ENCODE results near the gene SERPINA4.

Gene SERPINA4

DNA sequence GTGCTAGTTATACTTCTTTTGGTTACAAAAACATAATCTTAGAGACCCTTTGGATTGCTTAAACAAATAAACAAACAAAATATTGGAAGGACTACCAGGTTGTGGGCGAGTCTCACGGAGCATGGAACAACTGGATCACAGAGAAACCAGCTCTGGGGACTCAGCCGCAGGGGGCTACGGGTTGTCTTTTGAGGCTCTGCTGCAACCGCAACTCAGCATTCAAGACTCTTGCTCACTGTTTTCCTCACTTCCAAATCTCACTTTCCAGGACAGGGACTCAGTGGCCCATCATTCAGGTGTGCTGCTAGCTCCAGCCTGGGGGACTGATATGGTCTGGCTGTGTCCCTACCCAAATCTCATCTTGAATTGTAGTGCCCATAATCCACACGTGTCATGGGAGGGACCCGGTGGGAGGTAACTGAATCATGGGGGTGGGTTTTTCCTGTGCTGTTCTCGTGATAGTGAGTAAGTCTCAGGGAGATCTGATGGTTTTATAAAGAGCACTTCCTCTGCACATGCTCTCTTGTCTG is 14.0 kb upstream of the SERPINA4 start:
- Mint-ChIP-seq H3K27ac (ENCODE audit: low read depth) (no peak overlapping the region), H3K4me3 (no peak overlapping the region), H3K27me3 (peaks cover 63% of the 10 kb centered on the region), H3K4me1 (no peaks in the 10 kb centered on the region), H3K9me3 (peaks cover 5% of the 10 kb centered on the region), H3K36me3 (ENCODE audit: insufficient read depth) (peaks cover 1% of the 10 kb centered on the region)
- DNase-seq (ENCODE audit: low spot score in 2 of 2) = no peak
- ATAC-seq (replicated peaks; ENCODE audit: extremely low read depth, poor library complexity, severe bottlenecking) = no peak

DNA sequence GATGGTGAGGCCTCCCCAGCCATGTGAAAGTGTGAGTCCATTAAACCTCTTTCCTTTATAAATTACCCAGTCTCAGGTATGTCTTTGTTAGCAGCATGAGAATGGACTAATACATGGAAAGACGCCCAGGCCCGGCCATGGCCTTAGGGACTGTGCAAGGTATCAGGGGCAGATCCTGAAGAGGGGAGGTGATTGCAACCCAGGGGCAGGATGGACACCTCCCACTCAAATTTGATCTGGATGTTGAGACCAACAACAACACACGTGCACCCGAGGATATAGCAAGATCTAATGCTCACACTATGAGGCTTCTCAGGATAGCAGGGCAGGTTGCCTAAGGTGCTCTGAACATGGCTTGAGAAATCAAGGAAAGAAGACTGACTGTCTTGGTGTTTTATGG is 13.5 kb upstream of the SERPINA4 start:
- DNase-seq (ENCODE audit: low spot score in 2 of 2) = no peak
- Mint-ChIP-seq H3K4me3 (no peak overlapping the region), H3K27me3 (peaks cover 68% of the 10 kb centered on the region), H3K9me3 (peaks cover 5% of the 10 kb centered on the region), H3K4me1 (no peaks in the 10 kb centered on the region), H3K36me3 (ENCODE audit: insufficient read depth) (peaks cover 1% of the 10 kb centered on the region), H3K27ac (ENCODE audit: low read depth) (no peak overlapping the region)
- ATAC-seq (replicated peaks; ENCODE audit: extremely low read depth, poor library complexity, severe bottlenecking) = no peak

DNA sequence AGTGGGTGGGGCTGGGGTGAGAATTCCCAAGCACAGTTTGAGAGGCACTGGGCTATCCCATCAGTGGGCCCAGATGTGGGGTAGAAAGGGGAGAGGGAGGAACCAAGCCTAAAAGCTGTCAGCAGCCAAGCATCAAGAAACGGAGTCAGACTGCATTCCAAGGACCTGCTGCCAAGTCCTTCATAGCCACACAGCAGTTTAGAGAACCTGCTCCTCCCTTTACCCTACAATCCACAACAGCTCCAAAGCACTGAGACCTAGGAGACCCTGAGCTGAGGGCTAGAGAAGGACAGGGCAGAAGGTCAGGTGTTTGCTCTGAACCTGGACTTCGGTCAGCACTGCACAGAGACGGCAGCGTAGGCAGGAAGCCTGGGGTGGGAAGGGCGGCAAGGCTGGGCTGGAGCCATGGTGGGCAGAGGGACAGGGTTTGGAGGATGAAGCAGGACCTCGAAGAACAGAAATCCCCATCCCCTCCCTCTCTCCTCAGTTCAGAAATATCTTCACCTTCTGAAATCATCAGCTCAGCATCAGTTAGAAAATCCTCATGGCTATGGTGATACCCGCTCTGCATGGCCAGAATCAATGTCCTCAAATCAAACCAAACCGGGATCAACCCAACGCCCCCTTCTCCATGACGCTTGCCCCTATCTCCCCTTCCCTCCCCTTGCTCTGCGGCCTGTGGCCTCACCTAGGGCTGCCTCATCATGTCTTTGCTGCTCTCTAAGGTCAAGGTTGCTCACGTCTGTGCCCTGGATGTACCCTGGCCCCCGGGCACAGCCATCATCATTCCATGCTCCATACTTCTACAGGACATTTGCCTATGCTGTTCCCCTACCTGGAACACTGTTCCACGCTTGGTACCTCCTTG is 12.9 kb upstream of the SERPINA4 start:
- H3K27me3 Mint-ChIP-seq = peaks cover 74% of the 10 kb centered on the region
- H3K9me3 Mint-ChIP-seq = peaks cover 5% of the 10 kb centered on the region
- H3K36me3 Mint-ChIP-seq (ENCODE audit: insufficient read depth) = peaks cover 1% of the 10 kb centered on the region
- DNase-seq (ENCODE audit: low spot score in 2 of 2) = no peak
- no peaks in the 10 kb centered on the region for H3K4me1 Mint-ChIP-seq
- H3K4me3 Mint-ChIP-seq = no peak overlapping the region
- ATAC-seq (replicated peaks; ENCODE audit: extremely low read depth, poor library complexity, severe bottlenecking) = no peak
- no peak overlapping the region for H3K27ac Mint-ChIP-seq (ENCODE audit: low read depth)

DNA sequence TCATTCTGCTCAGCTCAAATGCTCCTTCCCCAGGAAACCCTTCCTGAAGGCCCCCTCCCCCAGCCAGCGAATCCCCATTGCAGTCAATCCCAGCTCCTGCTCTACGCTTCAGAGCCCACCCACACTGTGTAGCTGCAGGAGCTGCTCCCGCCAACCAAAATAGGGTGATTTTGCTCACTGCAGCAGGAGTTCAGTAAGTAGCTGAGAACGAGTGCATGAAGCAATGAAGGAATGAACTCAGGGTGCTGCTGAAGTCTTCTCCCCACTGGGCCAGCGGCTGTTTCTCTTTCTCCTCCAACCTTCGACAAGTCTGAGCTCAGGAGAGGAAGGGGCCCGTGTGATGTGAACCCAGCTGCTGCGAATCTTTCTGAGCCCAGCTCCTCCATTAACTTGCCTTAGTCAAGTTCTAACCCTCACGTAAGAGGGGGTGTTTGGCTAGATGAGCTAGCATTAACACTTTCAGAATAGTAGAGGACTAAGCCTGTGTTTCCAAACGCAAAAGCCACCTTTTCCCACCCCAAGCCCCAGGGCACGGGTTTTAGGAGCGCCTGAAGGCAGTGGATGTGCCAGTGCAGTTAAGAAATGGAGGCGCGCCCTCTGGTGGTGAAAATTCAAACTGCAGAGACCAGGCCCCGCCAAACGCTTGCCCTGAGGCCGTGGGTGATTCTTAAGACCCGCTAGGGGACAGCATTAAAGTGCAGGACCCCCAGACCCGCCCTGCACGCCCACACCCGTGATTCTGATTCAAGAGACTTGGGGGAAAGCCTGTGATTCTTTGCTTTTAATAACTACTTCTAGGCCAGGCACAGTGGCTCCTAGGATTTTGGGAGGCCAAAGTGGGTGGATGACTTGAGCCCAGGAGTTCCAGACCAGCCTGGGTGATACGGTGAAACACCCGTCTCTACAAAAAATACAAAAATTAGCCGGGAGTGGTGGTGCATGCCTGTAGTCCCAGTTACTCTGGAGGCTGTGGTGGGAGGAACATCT is 11.9 kb upstream of the SERPINA4 start:
- peaks cover 5% of the 10 kb centered on the region for H3K9me3 Mint-ChIP-seq
- DNase-seq (ENCODE audit: low spot score in 2 of 2) = peak; percentile 20 to 41

DNA sequence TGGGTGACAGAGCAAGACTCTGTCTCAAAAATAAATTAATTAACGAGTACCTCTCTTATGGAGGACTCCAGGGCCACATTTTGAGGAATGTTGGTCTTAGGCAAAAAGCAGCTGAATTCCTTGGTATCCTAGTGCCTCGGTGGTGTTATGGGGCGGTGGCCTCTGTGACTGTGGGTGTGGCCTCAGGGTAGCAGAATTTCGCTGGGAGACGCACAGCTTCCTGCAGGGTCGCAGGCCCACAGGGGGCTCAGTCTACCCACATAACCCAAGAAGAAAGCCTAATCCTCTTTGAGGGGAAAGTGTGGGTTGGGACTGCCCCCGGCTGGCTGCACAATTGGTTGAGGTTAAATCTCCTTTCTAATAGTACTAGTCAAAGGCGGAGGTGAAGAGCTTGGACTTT is 11.2 kb upstream of the SERPINA4 start:
- Mint-ChIP-seq H3K27ac (ENCODE audit: low read depth) (no peak overlapping the region), H3K4me1 (no peaks in the 10 kb centered on the region), H3K4me3 (no peak overlapping the region), H3K36me3 (ENCODE audit: insufficient read depth) (peaks cover 3% of the 10 kb centered on the region), H3K9me3 (peaks cover 5% of the 10 kb centered on the region), H3K27me3 (peaks cover 82% of the 10 kb centered on the region)
- ATAC-seq (replicated peaks; ENCODE audit: extremely low read depth, poor library complexity, severe bottlenecking) = no peak
- no peak for DNase-seq (ENCODE audit: low spot score in 2 of 2)

More for the DNA sequence above, 11.9 kb upstream of the SERPINA4 start:
- no peak overlapping the region for H3K27ac Mint-ChIP-seq (ENCODE audit: low read depth)
- peaks cover 3% of the 10 kb centered on the region for H3K36me3 Mint-ChIP-seq (ENCODE audit: insufficient read depth)
- peaks cover 75% of the 10 kb centered on the region for H3K27me3 Mint-ChIP-seq
- no peak for ATAC-seq (replicated peaks; ENCODE audit: extremely low read depth, poor library complexity, severe bottlenecking)
- no peaks in the 10 kb centered on the region for H3K4me1 Mint-ChIP-seq
- H3K4me3 Mint-ChIP-seq = no peak overlapping the region

DNA sequence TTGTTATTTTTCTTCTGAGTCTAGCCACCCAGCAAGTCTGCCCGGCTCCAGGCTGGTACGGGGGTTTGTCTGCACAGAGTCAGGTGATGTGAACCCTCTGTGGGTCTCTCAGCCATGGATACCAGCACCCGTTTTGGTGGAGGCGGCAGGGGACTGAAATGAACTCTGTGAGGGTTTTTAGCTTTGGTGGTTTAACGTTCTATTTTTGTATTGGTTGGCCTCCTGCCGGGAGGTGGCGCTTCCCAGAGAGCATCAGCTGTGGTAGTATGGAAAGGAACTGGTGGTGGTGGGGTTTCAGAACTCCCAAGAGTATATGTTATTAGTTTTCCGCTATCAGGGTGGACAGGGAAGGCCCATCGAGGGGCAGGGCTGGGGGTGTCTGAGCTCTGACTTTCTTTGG is 5.3 kb upstream of the SERPINA4 start:
- H3K27me3 Mint-ChIP-seq = peaks cover 94% of the 10 kb centered on the region
- H3K4me3 Mint-ChIP-seq = no peak overlapping the region
- ATAC-seq (replicated peaks; ENCODE audit: extremely low read depth, poor library complexity, severe bottlenecking) = no peak
- peaks cover 1% of the 10 kb centered on the region for H3K36me3 Mint-ChIP-seq (ENCODE audit: insufficient read depth)
- no peak overlapping the region for H3K27ac Mint-ChIP-seq (ENCODE audit: low read depth)
- no peaks in the 10 kb centered on the region for H3K4me1 Mint-ChIP-seq
- H3K9me3 Mint-ChIP-seq = no peaks in the 10 kb centered on the region
- no peak for DNase-seq (ENCODE audit: low spot score in 2 of 2)

DNA sequence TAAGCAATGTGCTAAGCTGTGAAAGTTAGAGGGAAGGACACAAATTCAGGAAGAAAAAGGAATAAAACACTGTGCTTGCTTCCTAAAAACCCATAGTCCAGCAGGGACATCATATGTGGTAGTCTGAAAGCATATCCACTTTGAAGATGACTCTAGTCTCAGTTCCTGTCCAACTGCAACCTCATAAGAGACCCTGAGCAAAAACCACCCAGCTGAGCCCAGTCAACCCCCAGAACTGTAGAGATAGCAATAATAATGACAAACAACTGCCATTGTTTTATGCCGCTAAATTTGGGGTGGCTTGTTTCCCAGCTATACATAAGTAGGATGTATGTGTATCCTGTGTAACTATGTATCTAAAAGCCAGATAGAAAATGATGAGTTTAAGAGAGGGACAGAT is 3.9 kb upstream of the SERPINA4 start:
- Mint-ChIP-seq H3K4me3 (no peak overlapping the region), H3K27me3 (peaks cover 89% of the 10 kb centered on the region), H3K4me1 (no peaks in the 10 kb centered on the region), H3K27ac (ENCODE audit: low read depth) (no peak overlapping the region), H3K36me3 (ENCODE audit: insufficient read depth) (peaks cover 1% of the 10 kb centered on the region), H3K9me3 (no peaks in the 10 kb centered on the region)
- ATAC-seq (replicated peaks; ENCODE audit: extremely low read depth, poor library complexity, severe bottlenecking) (no peak), DNase-seq (ENCODE audit: low spot score in 2 of 2) (no peak)

DNA sequence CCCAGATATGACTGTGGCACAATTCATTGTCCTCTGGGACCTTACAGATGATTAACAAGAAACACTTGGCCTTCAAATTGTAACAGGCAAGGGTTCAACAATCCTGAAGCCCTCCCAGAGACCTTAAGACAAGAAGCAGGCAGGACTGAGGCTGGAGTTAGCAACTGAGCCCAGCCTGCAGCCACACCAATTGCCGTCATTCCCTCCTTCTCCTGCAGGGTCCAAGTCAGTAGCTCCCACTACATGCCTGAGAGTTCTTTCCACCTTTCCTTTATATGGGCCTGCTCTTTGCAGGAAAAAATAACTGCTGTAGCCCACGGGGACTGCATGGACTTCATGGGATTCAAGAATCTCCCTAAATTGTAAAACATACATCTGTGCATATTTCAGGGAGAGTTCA is 2.4 kb upstream of the SERPINA4 start:
- no peaks in the 10 kb centered on the region for H3K9me3 Mint-ChIP-seq
- H3K36me3 Mint-ChIP-seq (ENCODE audit: insufficient read depth) = no peaks in the 10 kb centered on the region
- H3K27me3 Mint-ChIP-seq = peaks cover 83% of the 10 kb centered on the region
- ATAC-seq (replicated peaks; ENCODE audit: extremely low read depth, poor library complexity, severe bottlenecking) (no peak), DNase-seq (ENCODE audit: low spot score in 2 of 2) (no peak)
- no peak overlapping the region for H3K27ac Mint-ChIP-seq (ENCODE audit: low read depth)
- H3K4me3 Mint-ChIP-seq = no peak overlapping the region
- no peaks in the 10 kb centered on the region for H3K4me1 Mint-ChIP-seq

DNA sequence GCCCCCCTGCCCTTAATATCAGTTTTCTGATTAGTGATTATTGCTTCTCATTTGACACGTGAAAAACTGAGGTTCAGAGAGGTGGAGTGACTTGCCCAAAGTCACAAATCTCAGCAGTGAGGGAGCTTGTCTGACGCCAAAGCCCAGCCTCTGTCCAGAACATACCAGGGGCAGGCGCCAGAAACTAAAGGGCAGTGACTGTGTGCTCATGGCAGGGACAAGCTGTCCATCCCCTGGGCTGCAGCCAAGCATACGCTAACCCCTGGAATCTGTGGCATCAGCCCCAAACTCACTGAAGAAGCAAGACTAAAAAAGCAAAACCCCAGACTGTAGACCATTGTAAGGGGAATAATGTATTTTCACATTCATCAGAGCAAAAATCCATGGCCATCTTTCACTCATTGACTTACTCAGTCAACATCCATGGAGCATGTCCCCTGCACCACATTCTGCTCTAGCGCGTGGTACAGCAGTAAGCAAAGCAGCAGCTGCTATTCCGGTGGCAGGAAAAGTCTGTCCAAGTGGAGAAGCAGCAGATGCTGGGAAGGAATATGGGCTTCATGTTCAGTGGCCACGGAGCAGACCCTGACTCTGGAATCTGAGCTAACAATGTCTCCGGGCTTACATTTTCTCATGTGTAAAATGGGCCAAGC is 1.5 kb upstream of the SERPINA4 start:
- no peak for ATAC-seq (replicated peaks; ENCODE audit: extremely low read depth, poor library complexity, severe bottlenecking)

DNA sequence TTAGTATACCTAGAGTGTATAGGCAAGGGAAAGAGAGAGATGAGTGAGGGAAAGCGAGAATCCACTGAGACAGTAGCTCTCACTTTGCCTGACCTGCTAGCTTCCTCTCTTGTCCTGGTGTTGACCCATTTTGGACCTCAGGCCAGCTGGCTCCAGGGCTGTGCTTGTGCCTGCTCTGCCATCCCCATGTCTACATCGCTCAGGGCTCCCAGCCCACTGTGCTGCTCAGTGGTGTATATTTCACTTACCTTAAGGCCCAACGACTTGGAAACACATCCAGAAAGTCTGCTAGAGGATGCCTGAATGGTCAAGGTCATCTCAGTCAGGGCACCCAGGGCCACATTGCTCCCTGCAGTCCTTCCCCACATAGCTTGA is 964 bp upstream of the SERPINA4 start:
- Mint-ChIP-seq H3K27ac (ENCODE audit: low read depth) (no peak overlapping the region), H3K27me3 (peaks cover 73% of the 10 kb centered on the region), H3K9me3 (no peaks in the 10 kb centered on the region), H3K4me3 (no peak overlapping the region), H3K4me1 (no peaks in the 10 kb centered on the region), H3K36me3 (ENCODE audit: insufficient read depth) (no peaks in the 10 kb centered on the region)
- DNase-seq (ENCODE audit: low spot score in 2 of 2) (no peak), ATAC-seq (replicated peaks; ENCODE audit: extremely low read depth, poor library complexity, severe bottlenecking) (no peak)

More for the DNA sequence above, 1.5 kb upstream of the SERPINA4 start:
- no peak overlapping the region for H3K4me3 Mint-ChIP-seq
- H3K27ac Mint-ChIP-seq (ENCODE audit: low read depth) = no peak overlapping the region
- no peaks in the 10 kb centered on the region for H3K4me1 Mint-ChIP-seq
- no peaks in the 10 kb centered on the region for H3K9me3 Mint-ChIP-seq
- H3K36me3 Mint-ChIP-seq (ENCODE audit: insufficient read depth) = no peaks in the 10 kb centered on the region
- no peak for DNase-seq (ENCODE audit: low spot score in 2 of 2)
- H3K27me3 Mint-ChIP-seq = peaks cover 76% of the 10 kb centered on the region

DNA sequence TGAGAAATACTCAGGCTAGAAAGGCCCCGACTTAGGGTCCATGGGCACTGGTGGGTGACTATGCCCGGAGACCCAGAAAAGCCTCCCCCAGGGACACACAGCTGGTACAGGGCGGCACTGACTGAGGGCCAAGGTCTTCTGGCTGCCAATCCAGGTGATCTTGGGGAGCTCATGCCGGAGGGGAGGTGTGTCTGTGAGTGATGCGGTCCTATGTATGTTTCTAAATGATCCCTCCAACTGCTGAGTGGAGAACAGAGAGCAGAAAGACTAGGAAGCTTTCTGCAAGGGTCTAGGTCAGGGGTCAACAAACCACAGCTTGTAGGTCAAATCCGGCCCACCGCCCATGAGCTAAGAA is 391 bp downstream of the SERPINA4 start:
- no peak for ATAC-seq (replicated peaks; ENCODE audit: extremely low read depth, poor library complexity, severe bottlenecking)
- H3K27ac Mint-ChIP-seq (ENCODE audit: low read depth) = no peak overlapping the region
- DNase-seq (ENCODE audit: low spot score in 2 of 2) = no peak
- H3K36me3 Mint-ChIP-seq (ENCODE audit: insufficient read depth) = no peaks in the 10 kb centered on the region
- H3K4me1 Mint-ChIP-seq = no peaks in the 10 kb centered on the region
- H3K27me3 Mint-ChIP-seq = peaks cover 62% of the 10 kb centered on the region
- no peaks in the 10 kb centered on the region for H3K9me3 Mint-ChIP-seq
- no peak overlapping the region for H3K4me3 Mint-ChIP-seq

DNA sequence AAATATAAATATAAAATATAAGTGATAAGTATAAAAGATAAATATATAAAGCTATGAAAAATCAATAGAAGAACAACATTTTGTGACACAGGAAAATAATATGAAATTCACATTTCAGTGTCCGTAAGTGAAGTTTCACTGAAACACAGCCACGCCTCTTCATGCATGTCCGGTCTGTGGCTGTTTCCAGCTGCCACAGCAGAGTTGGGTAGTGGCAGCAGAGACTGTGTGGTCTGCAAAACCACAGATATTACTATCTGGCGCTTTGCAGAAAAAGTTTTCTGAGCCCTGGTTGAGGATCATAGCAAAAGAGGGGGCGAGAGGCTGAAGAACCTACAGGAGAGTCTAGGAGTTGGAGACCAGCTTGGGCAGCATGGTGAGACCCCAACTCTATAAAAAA is 780 bp downstream of the SERPINA4 start:
- DNase-seq (ENCODE audit: low spot score in 2 of 2) = no peak
- Mint-ChIP-seq H3K4me3 (no peak overlapping the region), H3K27me3 (peaks cover 58% of the 10 kb centered on the region), H3K4me1 (no peaks in the 10 kb centered on the region), H3K27ac (ENCODE audit: low read depth) (no peak overlapping the region), H3K9me3 (no peaks in the 10 kb centered on the region), H3K36me3 (ENCODE audit: insufficient read depth) (no peaks in the 10 kb centered on the region)
- ATAC-seq (replicated peaks; ENCODE audit: extremely low read depth, poor library complexity, severe bottlenecking) = no peak
